ENCODE data around the gene RAB10. TPM values are rescaled to one million over a fixed set of nuclear protein-coding genes. Genes with fewer than 3 reads are reported as not detected.
"Not testable (repeated sequence)": the region's sequence is repeated elsewhere in the genome, so short reads cannot be mapped to it uniquely, and the experiment has no call there.

Gene RAB10
- total RNA-seq, 1 donor from 2014 or later = 71.9 TPM

GRCh38 chr2:26058390-26058789 lies 24.5 kb downstream of the RAB10 start:
- no peak for DNase-seq (ENCODE audit: low read depth, low spot score)

- DNase-seq (ENCODE audit: low read depth, low spot score) = no peak
These were observed 25.7 kb downstream of the RAB10 start for GRCh38 chr2:26059542-26059941.

- no peak for DNase-seq (ENCODE audit: low read depth, low spot score)
These were observed 27.7 kb downstream of the RAB10 start for GRCh38 chr2:26061539-26061938.

GRCh38 chr2:26064846-26065245 lies 31.0 kb downstream of the RAB10 start:
- no peak for DNase-seq (ENCODE audit: low read depth, low spot score)

- DNase-seq (ENCODE audit: low read depth, low spot score) = no peak
These were observed 33.5 kb downstream of the RAB10 start for GRCh38 chr2:26067186-26067974.

GRCh38 chr2:26067980-26068507 lies 34.2 kb downstream of the RAB10 start:
- no peak for DNase-seq (ENCODE audit: low read depth, low spot score)

- DNase-seq (ENCODE audit: low read depth, low spot score) = peak; percentile 46
These were observed 34.9 kb downstream of the RAB10 start for GRCh38 chr2:26068602-26069298.

GRCh38 chr2:26070730-26071129 lies 36.8 kb downstream of the RAB10 start:
- DNase-seq (ENCODE audit: low read depth, low spot score) = no peak

- peak; percentile 7 for DNase-seq (ENCODE audit: low read depth, low spot score)
These were observed 39.3 kb downstream of the RAB10 start for GRCh38 chr2:26072925-26073768.

- DNase-seq (ENCODE audit: low read depth, low spot score) = no peak
These were observed 39.9 kb downstream of the RAB10 start for GRCh38 chr2:26073830-26074229.

- DNase-seq (ENCODE audit: low read depth, low spot score) = no peak
These were observed 40.8 kb downstream of the RAB10 start for GRCh38 chr2:26074676-26075075.

GRCh38 chr2:26075173-26075572 lies 41.3 kb downstream of the RAB10 start:
- no peak for DNase-seq (ENCODE audit: low read depth, low spot score)

- no peak for DNase-seq (ENCODE audit: low read depth, low spot score)
These were observed 42.2 kb downstream of the RAB10 start for GRCh38 chr2:26076001-26076587.

- DNase-seq (ENCODE audit: low read depth, low spot score) = no peak
These were observed 43.4 kb downstream of the RAB10 start for GRCh38 chr2:26077291-26077690.

- no peak for DNase-seq (ENCODE audit: low read depth, low spot score)
These were observed 45.1 kb downstream of the RAB10 start for GRCh38 chr2:26078939-26079338.

GRCh38 chr2:26080356-26080755 lies 46.5 kb downstream of the RAB10 start:
- DNase-seq (ENCODE audit: low read depth, low spot score) = no peak

- not testable (repeated sequence) for DNase-seq (ENCODE audit: low read depth, low spot score)
These were observed 47.0 kb downstream of the RAB10 start for GRCh38 chr2:26080925-26081324.

GRCh38 chr2:26081556-26081955 lies 47.7 kb downstream of the RAB10 start:
- no peak for DNase-seq (ENCODE audit: low read depth, low spot score)

GRCh38 chr2:26086155-26086637 lies 52.3 kb downstream of the RAB10 start:
- DNase-seq (ENCODE audit: low read depth, low spot score) = no peak

- no peak for DNase-seq (ENCODE audit: low read depth, low spot score)
These were observed 52.9 kb downstream of the RAB10 start for GRCh38 chr2:26086779-26087178.

- DNase-seq (ENCODE audit: low read depth, low spot score) = no peak
These were observed 54.3 kb downstream of the RAB10 start for GRCh38 chr2:26088038-26088643.
